Transverse colon (tissue), 4 donors: ENCODE data around the gene PPP2R2C. TPM values are rescaled to one million over a fixed set of nuclear protein-coding genes. Genes with fewer than 3 reads are reported as not detected.

Experiments used
- DNase-seq: peaks from one replicate; pipeline ENCODE4 v3.0.0-alpha.2; 2019
- H3K27ac ChIP-seq, 4 donors: fragments of 200-600 bp; sonication (generic); 2 replicates each; pipeline ENCODE4 v1.5.1; 2016 to 2018; ENCODE audit warnings: inconsistent platforms in 4 of 4
- H3K27me3 ChIP-seq: fragments of 200-600 bp; sonication (generic); 2 replicates; pipeline ENCODE4 v1.5.1; 2017; ENCODE audit warnings: inconsistent platforms
- H3K36me3 ChIP-seq, 4 donors: fragments of 200-600 bp; sonication (generic); 2 replicates each; pipeline ENCODE4 v1.5.1; 2017 to 2019; ENCODE audit warnings: inconsistent platforms in 4 of 4
- H3K4me1 ChIP-seq, 4 donors: fragments of 200-600 bp; sonication (generic); 2 replicates each; pipeline ENCODE4 v1.5.1; 2017 to 2020; ENCODE audit warnings: inconsistent platforms in 4 of 4
- H3K4me3 ChIP-seq, 4 donors: fragments of 200-600 bp; sonication (generic); 1 replicate in 1 of 4; 2 replicates in 3 of 4; pipeline versions ENCODE4 v1.5.1 to v1.6.1; 2017 to 2019; ENCODE audit warnings: inconsistent platforms in 4 of 4
- H3K9me3 ChIP-seq, 2 donors: fragments of 200-600 bp; sonication (generic); 2 replicates each; pipeline ENCODE4 v1.5.1; 2017 to 2019; ENCODE audit warnings: inconsistent platforms in 2 of 2
- EP300 ChIP-seq: sonication (generic); formaldehyde crosslinking; IDR thresholded peaks from one replicate; pipeline ENCODE4 v1.6.1; 2017; ENCODE audit warnings: antibody characterized with exemption, low read depth
- POLR2A ChIP-seq: fragments of 450-650 bp; IDR thresholded peaks from one replicate; pipeline ENCODE4 v1.6.1; 2016; ENCODE audit warnings: antibody characterized with exemption, mild to moderate bottlenecking, moderate library complexity
- POLR2AphosphoS5 ChIP-seq, 3 donors: sonication (generic); formaldehyde crosslinking; IDR thresholded peaks; one replicate each; pipeline ENCODE4 v1.6.1; 2016; ENCODE audit warnings: antibody characterized with exemption in 3 of 3
- WGBS, 2 donors: methylation state at CpG; one replicate each; pipeline ENCODE4 v1.1.5; 2018; ENCODE audit warnings: low coverage in 1 of 2; 5-methylcytosine and 5-hydroxymethylcytosine counted together
- in situ Hi-C, 4 donors: fragments of 200-750 bp; cut with MboI; loops; one replicate each; pipeline versions ENCODE4 v1.15.0 to v1.15.1; 2017; ENCODE audit warnings: low sequenced_read_pairs in 3 of 4, low pct_ligation_motif_present in 1 of 4, low pct_unique_long_range_greater_than_20kb in 1 of 4
- intact Hi-C: fragments of 100-400 bp; cut with DNase I; formaldehyde crosslinking; loops from one replicate; pipeline ENCODE4 v1.15.1; 2023; ENCODE audit warnings: low total_unique reads
- total RNA-seq, 4 donors: library from RNA; depleted of rRNA; stranded (reverse); fragments of >200 nt; gene quantifications; one replicate each; pipeline ENCODE4 v1.1.0, GENCODE V29; 2016
- TF ChIP-seq, protein P1 (sequence below), 5 experiments: fragments of 200-600 bp in 3 of 5; fragments of 450-650 bp in 2 of 5; sonication (generic) in 3 of 5; IDR thresholded peaks; 1 replicate in 2 of 5; 2 replicates in 3 of 5; pipeline ENCODE4 v1.5.1; 2016 to 2017; ENCODE audit warnings: antibody characterized with exemption in 5 of 5, inconsistent platforms in 3 of 5, mild to moderate bottlenecking in 2 of 5, moderate library complexity in 1 of 5

The PPP2R2C gene
- total RNA-seq, 4 donors from 2014 or later, result 0.27 to 8.8 (median 1.7) TPM

DNA sequence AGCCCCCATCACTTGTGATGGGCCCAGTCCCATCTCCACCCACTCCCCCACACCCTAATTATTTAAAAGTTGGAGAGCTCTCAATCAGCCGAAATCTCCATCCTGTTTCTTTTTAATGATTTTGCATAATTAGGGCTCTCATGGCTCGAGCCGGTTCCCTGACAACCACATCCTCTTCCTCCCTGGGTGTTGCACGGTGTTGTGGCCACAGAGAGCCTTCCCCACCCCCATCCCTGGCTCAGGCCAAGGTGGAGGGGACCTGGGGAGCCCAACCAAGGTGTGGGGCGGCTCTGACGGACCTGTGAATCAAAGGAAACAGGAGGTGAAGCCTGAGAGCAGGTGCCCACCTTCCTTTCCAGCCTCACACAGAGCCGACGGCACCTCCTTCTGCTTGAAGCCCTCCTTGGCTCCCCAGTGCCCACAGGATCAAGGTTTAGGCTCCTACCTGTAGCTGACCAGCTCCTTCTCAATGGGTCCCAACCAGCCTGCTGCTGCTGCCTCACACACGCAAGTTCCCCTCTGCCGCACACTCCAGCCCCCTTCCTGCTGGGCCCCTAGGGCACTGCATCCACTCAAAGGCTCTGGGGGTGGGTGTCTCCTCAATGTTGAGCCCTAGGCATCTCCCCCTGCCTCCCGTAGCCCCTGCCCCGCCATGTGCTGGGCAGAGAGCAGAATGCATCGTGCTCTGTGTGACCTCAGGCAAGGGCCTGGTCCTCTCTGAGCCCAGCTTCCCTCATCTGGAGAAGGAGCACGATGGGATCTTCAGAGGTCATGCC lies 134.1 kb downstream of the PPP2R2C start:
- WGBS, 2 donors, result 40 to 60% methylated on average over 5 to 14 of the region's 14 CpGs
- Histone ChIP-seq H3K9me3 (no peaks in the 10 kb centered on the region), H3K27me3 (peaks cover 52% of the 10 kb centered on the region), H3K27ac (no peak overlapping the region), H3K4me1 (no peaks in the 10 kb centered on the region), H3K4me3 (no peak overlapping the region), H3K36me3 (no peaks in the 10 kb centered on the region)
- in situ Hi-C loops (no loop called here), intact Hi-C loops (no loop called here)
- no peak for DNase-seq
- no peak for TF ChIP-seq POLR2A

- peaks cover 50% of the 10 kb centered on the region for H3K27me3 ChIP-seq
- 13 to 22% methylated on average over 11 to 18 of the region's 19 CpGs for WGBS, 2 donors
- no peak overlapping the region for H3K4me3 ChIP-seq
- H3K27ac ChIP-seq, result no peak overlapping the region
- H3K4me1 ChIP-seq, result no peaks in the 10 kb centered on the region
- in situ Hi-C loops (no loop called here), intact Hi-C loops (no loop called here)
- no peaks in the 10 kb centered on the region for H3K9me3 ChIP-seq
- no peaks in the 10 kb centered on the region for H3K36me3 ChIP-seq
- no peak for DNase-seq
- no peak for TF ChIP-seq POLR2A
- TF ChIP-seq POLR2AphosphoS5 (IDR thresholded peaks at IDR 0.05), result no peak
- TF ChIP-seq, protein P1, sequence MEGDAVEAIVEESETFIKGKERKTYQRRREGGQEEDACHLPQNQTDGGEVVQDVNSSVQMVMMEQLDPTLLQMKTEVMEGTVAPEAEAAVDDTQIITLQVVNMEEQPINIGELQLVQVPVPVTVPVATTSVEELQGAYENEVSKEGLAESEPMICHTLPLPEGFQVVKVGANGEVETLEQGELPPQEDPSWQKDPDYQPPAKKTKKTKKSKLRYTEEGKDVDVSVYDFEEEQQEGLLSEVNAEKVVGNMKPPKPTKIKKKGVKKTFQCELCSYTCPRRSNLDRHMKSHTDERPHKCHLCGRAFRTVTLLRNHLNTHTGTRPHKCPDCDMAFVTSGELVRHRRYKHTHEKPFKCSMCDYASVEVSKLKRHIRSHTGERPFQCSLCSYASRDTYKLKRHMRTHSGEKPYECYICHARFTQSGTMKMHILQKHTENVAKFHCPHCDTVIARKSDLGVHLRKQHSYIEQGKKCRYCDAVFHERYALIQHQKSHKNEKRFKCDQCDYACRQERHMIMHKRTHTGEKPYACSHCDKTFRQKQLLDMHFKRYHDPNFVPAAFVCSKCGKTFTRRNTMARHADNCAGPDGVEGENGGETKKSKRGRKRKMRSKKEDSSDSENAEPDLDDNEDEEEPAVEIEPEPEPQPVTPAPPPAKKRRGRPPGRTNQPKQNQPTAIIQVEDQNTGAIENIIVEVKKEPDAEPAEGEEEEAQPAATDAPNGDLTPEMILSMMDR (IDR thresholded peaks at IDR 0.05), result no peak
- no peak for TF ChIP-seq EP300
These were observed 135.0 kb downstream of the PPP2R2C start for GRCh38 chr4:6337331-6337935.

- no peak for DNase-seq
- H3K4me3 ChIP-seq, result no peak overlapping the region
- no peak for TF ChIP-seq EP300
- no peak for TF ChIP-seq POLR2AphosphoS5 (IDR thresholded peaks at IDR 0.05)
- TF ChIP-seq, protein P1 (IDR thresholded peaks at IDR 0.05), result no peak
- TF ChIP-seq POLR2A, result no peak
- no peaks in the 10 kb centered on the region for H3K36me3 ChIP-seq
- H3K27me3 ChIP-seq, result peaks cover 43% of the 10 kb centered on the region
- H3K4me1 ChIP-seq, result no peaks in the 10 kb centered on the region
- 75 to 80% methylated on average over 5 to 11 of the region's 13 CpGs for WGBS, 2 donors
- H3K9me3 ChIP-seq, result no peaks in the 10 kb centered on the region
- no peak overlapping the region for H3K27ac ChIP-seq
- intact Hi-C loops, result no loop called here
- in situ Hi-C loops, result no loop called here
These were observed 136.2 kb downstream of the PPP2R2C start for GRCh38 chr4:6336166-6336565.

- intact Hi-C loops (no loop called here), in situ Hi-C loops (no loop called here)
- H3K36me3 ChIP-seq, result no peaks in the 10 kb centered on the region
- no peak overlapping the region for H3K27ac ChIP-seq
- no peak for DNase-seq
- H3K4me1 ChIP-seq, result no peaks in the 10 kb centered on the region
- TF ChIP-seq POLR2AphosphoS5 (IDR thresholded peaks at IDR 0.05) (no peak), POLR2A (no peak), EP300 (no peak)
- TF ChIP-seq, protein P1 (IDR thresholded peaks at IDR 0.05), result no peak
- WGBS, 2 donors, result 75 to 82% methylated on average over 7 to 12 of the region's 12 CpGs
- H3K9me3 ChIP-seq, result no peaks in the 10 kb centered on the region
- H3K4me3 ChIP-seq, result no peak overlapping the region
- H3K27me3 ChIP-seq, result peaks cover 37% of the 10 kb centered on the region
These were observed 137.3 kb downstream of the PPP2R2C start for GRCh38 chr4:6335040-6335590.
